ENCODE results near the gene TUBA4A. TPM values are rescaled to one million over a fixed set of nuclear protein-coding genes. Genes with fewer than 3 reads are reported as not detected.
A peak's percentile ranks its signal among the peaks of the same experiment; 100 is the strongest.

The TUBA4A gene
- total RNA-seq, 1 experiment from 2014 or later = 197 TPM

DNA sequence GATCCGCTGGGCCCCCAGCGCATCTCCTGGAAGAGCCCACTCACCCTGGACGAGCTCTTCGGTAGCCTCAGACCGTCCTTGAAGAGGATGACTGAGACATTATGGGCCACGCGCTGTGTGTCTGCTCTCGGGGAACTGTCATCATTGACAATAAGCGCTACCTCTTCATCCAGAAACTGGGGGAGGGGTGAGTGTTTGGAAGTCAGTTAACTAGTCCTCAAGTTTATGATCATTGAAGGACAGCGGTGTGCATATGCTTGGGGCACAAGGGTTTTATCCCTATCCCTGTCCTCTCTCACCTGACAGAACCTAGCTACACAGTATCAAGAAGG, 7.9 kb downstream of the TUBA4A start:
- DNase-seq = no peak
- Histone ChIP-seq H3K27me3 (no peaks in the 10 kb centered on the region), H3K4me1 (peaks cover 20% of the 10 kb centered on the region), H3K9me3 (replicated peaks) (no peaks in the 10 kb centered on the region), H3K36me3 (no peaks in the 10 kb centered on the region; the same call in none of the 2 replicates), H3K4me3 (peak overlapping the region; percentile 94), H3K27ac (peak overlapping the region; percentile 78)

DNA sequence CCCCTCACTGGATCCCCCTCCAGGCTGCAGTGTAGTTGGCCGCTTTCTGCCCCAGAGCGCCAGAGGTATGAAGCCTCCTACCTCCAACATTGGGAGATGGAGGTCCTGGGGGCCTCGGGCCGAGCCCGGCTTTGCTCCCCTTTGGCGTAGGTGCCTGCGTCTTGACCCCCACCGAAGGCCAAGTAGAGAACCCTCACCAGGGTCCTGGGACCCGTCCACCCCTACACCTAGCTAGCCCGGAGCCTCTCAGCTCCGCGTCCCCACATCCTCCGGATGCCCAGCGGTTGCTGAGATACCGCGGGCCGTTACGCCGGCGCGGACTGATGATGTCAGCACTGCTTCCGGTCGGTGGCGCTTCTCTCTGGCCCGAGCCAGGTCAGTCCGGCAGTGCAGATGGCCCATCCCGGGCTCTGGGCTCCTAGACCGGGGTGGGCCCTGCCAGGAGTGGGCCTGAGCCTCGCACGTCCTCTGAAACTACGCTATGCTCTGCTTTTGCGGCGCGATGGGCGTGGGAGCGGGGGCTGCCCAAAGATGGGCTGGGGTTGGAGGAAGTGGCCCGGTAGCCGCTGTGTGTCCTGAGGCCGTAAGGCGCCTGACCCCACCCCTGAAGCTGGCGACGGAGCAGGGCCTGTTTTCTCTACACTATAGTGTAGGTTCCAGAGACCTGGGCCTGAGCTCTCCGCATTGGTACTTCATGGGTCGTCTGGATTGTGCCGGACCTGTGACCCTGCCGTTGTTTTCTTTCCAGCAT, 8.4 kb downstream of the TUBA4A start, which contains the start of the genes GLB1L and STK16:
Gene GLB1L (minus strand): TSS at position 297 of the 751 bp plus-strand sequence. CDS start 1,871 bp downstream, outside the sequence.
Gene STK16 (plus strand): TSS at position 332 of the 751 bp plus-strand sequence. CDS start 521 bp downstream, outside the sequence.
- peak within 1 kb of the TSS; percentile 78 for H3K27ac ChIP-seq
- H3K4me3 ChIP-seq = peak within 1 kb of the TSS; percentile 94
- H3K9me3 ChIP-seq (replicated peaks) = no peaks in the 10 kb centered on the region
- H3K4me1 ChIP-seq = peaks cover 18% of the 10 kb centered on the region
- DNase-seq = peak; percentile 88 to 92
- H3K27me3 ChIP-seq = no peaks in the 10 kb centered on the region
- no peaks in the 10 kb centered on the region; the same call in none of the 2 replicates for H3K36me3 ChIP-seq

DNA sequence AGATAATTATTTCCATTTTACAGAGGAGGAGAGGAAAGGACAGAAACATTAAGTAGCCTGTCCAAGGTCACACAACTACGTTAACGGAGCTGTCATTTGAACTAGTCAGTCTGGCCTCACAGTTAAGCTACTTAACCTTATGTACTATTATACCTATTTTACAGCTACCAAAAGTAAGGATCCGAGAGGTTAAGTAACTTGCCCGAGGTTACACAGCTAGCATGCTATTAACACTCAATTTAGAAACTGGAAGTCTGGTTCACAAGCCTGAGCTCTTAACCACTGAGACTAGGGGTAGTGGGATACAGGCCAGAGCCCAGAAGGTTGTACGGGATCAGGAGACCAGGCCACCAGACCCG, 8.9 kb downstream of the TUBA4A start:
- H3K4me3 ChIP-seq = peak overlapping the region; percentile 94
- H3K36me3 ChIP-seq = no peaks in the 10 kb centered on the region
- peaks cover 13% of the 10 kb centered on the region for H3K4me1 ChIP-seq
- no peaks in the 10 kb centered on the region for H3K9me3 ChIP-seq (replicated peaks)
- H3K27ac ChIP-seq = peak overlapping the region; percentile 78; the same call in 1 of the 2 replicates
- H3K27me3 ChIP-seq = no peaks in the 10 kb centered on the region
- no peak for DNase-seq

DNA sequence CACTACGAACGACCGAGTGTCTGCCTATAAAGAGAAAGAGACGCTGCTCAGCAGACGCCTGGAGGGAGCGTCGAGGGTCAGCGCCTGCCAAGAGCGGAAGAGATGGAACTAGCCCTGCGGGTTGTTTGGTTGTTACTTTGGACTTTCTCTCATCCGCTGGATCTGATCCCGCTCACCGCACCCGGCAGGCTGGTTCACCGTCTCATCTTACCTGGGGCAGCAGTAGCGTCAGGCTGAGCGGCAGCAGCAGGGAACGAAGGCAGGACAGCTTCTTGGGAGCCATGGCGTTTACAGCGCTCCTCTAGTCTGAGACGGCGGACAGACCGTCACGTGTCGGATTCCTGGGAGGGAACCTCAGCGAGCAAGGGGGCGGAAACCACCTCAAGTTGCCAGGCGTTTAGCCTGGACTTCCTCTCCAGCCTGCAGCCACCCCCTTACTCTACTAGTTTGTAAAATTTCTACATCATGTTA, 10.4 kb downstream of the TUBA4A start:
- no peaks in the 10 kb centered on the region for H3K9me3 ChIP-seq (replicated peaks)
- H3K27ac ChIP-seq = no peak overlapping the region
- DNase-seq = no peak
- no peaks in the 10 kb centered on the region for H3K36me3 ChIP-seq
- peaks cover 3% of the 10 kb centered on the region; the same call in 1 of the 2 replicates for H3K4me1 ChIP-seq
- no peak overlapping the region for H3K4me3 ChIP-seq
- H3K27me3 ChIP-seq = no peaks in the 10 kb centered on the region

DNA sequence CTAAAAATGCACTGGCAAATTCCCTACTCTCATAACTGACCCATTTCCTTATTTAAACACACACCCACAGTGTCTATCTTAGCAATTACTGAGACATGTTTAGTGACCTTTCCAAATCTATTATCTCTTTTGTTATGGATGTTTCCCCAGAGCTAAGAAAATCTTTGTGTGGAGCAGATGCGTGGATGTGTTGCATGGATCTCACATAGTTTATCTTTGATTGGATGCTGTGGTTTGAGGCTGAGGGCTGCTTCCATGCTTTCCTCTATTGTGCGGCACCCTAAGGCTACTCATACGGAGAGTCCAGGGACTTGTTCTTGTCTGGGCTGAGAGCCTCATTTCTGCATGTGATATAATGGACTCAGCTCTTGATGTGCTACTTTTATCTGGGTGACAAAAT, 19.4 kb downstream of the TUBA4A start:
- Histone ChIP-seq H3K9me3 (replicated peaks) (no peaks in the 10 kb centered on the region), H3K4me1 (no peaks in the 10 kb centered on the region), H3K36me3 (peaks cover 9% of the 10 kb centered on the region), H3K27ac (no peak overlapping the region), H3K27me3 (no peaks in the 10 kb centered on the region), H3K4me3 (no peak overlapping the region)
- no peak for DNase-seq

DNA sequence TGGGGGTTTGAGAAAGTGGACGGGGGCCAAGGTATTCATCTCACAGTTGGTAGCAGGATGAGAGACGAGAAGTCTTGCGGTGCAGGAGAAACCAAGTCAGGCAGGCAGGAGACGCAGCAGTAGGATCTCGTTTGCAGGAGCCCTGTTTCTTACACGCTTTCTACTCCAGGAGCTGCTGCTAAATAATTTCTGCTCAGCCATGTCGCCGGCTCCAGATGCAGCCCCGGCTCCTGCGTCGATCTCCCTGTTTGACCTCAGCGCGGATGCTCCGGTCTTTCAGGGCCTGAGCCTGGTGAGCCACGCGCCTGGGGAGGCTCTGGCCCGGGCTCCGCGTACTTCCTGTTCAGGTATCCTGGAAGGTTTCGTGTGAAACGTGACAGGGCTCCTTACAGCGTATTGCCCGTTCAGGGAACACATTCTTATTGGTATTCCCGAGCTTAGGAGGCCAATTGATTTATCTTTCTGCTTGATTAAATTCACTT, 23.6 kb downstream of the TUBA4A start:
- Histone ChIP-seq H3K27ac (peak overlapping the region; percentile 29), H3K27me3 (no peaks in the 10 kb centered on the region), H3K4me3 (peak overlapping the region; percentile 76), H3K9me3 (replicated peaks) (no peaks in the 10 kb centered on the region), H3K36me3 (no peaks in the 10 kb centered on the region; the same call in none of the 2 replicates), H3K4me1 (peaks cover 4% of the 10 kb centered on the region; the same call in 1 of the 2 replicates)
- DNase-seq = peak; percentile 45 to 55

DNA sequence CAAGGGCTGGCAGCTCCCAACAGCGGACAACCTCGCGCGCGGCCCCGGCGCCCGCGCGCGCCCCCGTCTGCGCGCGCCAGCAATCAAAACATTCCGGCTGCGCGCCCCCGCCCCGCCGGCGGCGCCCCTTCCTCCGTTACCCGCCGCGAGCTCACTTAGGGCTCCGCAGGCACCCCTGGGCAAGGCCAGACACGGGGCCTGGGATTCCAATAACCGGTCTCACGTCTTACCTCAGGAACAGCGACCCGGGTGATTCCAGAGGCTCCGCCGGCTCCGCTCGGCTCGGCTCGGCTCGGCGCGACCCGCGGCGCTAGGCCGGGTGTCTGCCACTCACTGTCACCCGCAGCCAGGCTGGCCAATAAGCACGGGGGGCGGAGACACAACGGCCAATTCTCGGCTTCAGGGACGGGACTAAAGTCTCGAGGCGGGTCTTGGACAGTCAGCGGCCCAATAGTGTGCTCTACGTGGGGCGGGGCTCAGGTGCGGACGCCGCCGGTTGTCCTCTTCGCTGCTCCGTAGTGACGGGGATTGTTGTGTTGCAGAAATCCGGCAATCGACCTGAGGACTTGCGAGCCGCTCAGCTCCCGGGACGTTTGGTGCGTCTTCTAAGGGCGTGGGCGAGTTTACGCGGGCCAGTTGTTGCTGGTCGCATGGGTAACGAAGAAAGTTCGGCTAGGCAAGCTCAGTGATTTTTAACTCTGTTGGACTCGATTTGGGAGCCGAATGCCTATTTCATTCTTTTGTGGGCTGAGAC, 24.2 kb downstream of the TUBA4A start, which contains the start of the genes ANKZF1 and ATG9A:
Gene ANKZF1 (plus strand): TSS at position 502 of the 754 bp plus-strand sequence. CDS start 452 bp downstream, outside the sequence.
Gene ATG9A (minus strand): TSS at position 332 of the 754 bp plus-strand sequence. CDS start 1,612 bp downstream, outside the sequence.
- no peaks in the 10 kb centered on the region for H3K9me3 ChIP-seq (replicated peaks)
- H3K27me3 ChIP-seq = no peaks in the 10 kb centered on the region
- H3K4me1 ChIP-seq = peaks cover 4% of the 10 kb centered on the region; the same call in 1 of the 2 replicates
- H3K27ac ChIP-seq = peak within 1 kb of the TSS; percentile 40
- peak within 1 kb of the TSS; percentile 76 for H3K4me3 ChIP-seq
- H3K36me3 ChIP-seq = peaks cover 2% of the 10 kb centered on the region
- peak; percentile 97 to 99 for DNase-seq

DNA sequence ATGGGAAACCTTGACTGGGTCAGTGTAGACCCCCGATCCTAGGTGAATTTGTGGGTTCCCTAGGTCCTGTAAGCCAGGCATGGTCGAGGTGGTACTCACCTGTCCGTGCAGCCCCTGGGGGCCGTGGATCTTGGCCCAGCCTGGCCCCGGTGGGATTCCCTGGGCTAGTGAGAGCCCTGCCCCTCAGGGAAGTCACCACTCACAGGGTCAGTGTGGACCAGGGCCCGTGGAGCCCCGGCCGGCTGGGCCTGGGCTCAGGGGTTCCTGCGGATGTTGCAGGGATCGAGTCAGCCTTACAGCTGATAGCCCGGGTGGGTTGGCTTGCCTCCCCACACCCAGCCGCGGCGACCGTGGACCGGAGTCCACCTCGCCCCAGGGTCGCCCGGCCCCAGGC, 24.8 kb downstream of the TUBA4A start:
- Histone ChIP-seq H3K4me1 (peaks cover 4% of the 10 kb centered on the region; the same call in 1 of the 2 replicates), H3K4me3 (peak overlapping the region; percentile 76), H3K27me3 (no peaks in the 10 kb centered on the region), H3K27ac (peak overlapping the region; percentile 40; the same call in 1 of the 2 replicates), H3K36me3 (peaks cover 2% of the 10 kb centered on the region), H3K9me3 (replicated peaks) (no peaks in the 10 kb centered on the region)
- no peak for DNase-seq

DNA sequence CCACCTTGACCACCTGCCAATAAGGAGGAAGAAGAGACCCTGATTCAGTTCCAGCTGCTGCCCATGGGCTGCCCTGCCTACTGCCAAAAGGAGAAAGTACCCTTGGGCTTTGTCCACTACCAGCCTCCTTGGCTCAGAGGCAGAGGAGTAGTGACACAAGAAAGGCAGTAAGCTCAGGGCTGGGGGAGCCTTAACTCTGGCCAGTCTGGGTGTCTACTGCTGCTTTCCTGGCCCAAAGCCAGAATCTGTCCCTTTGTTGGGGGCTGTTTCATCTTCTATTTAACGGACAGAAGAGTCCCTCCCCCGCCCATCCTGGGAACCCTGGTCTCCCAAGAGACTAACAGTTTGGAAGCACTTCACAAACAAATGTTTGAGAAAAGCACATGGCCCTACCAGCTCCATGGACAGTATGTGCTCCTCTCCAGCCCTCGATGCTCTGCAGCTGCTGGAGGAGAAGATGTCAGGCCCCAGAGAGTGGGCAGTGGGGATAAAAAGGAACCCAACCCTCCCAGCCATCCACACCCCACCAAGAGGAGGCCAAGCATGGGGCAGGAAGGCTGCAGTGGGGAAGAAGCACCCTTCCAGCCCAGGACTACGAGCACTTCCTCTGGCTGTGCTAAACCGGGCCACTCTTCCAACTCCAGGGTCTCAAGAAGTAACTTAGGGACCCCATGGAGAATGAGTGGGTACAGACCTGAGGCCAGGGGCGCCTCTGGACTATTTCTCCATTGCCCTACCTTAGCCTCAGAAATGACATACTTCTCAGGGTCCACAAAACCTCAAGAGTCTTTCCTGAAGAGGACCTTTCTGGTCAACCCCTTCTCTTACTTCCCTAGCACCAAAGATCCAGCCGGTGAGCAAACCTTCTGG, 25.4 kb downstream of the TUBA4A start:
- Histone ChIP-seq H3K27ac (peak overlapping the region; percentile 40; the same call in 1 of the 2 replicates), H3K27me3 (no peaks in the 10 kb centered on the region), H3K4me1 (peaks cover 4% of the 10 kb centered on the region; the same call in 1 of the 2 replicates), H3K9me3 (replicated peaks) (no peaks in the 10 kb centered on the region), H3K4me3 (peak overlapping the region; percentile 76), H3K36me3 (peaks cover 2% of the 10 kb centered on the region)
- DNase-seq = peak in 1 of 2 experiments; percentile 15

DNA sequence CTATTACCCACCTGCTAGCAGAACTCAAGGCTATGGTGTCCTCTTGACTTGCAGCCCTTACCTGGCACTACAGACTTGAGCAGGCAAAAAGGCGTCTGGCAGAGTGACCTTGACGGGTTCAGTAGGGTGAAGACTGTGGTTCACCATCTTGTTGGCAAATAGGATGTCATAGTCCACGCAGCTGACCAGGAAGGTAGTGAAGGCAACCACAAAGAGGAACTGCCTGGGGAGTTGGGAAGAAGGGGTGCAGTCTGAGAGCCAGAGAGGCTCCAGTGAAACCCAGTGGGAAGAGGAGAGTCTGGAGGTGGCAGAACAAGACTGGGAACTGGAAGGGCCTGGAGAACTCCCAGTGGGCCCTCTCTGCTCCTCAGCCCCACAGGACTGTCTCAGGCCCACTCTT, 28.4 kb downstream of the TUBA4A start:
- no peak overlapping the region for H3K27ac ChIP-seq
- H3K36me3 ChIP-seq = peaks cover 3% of the 10 kb centered on the region
- DNase-seq = no peak
- H3K4me3 ChIP-seq = no peak overlapping the region
- peaks cover 4% of the 10 kb centered on the region; the same call in 1 of the 2 replicates for H3K4me1 ChIP-seq
- no peaks in the 10 kb centered on the region for H3K9me3 ChIP-seq (replicated peaks)
- no peaks in the 10 kb centered on the region for H3K27me3 ChIP-seq

DNA sequence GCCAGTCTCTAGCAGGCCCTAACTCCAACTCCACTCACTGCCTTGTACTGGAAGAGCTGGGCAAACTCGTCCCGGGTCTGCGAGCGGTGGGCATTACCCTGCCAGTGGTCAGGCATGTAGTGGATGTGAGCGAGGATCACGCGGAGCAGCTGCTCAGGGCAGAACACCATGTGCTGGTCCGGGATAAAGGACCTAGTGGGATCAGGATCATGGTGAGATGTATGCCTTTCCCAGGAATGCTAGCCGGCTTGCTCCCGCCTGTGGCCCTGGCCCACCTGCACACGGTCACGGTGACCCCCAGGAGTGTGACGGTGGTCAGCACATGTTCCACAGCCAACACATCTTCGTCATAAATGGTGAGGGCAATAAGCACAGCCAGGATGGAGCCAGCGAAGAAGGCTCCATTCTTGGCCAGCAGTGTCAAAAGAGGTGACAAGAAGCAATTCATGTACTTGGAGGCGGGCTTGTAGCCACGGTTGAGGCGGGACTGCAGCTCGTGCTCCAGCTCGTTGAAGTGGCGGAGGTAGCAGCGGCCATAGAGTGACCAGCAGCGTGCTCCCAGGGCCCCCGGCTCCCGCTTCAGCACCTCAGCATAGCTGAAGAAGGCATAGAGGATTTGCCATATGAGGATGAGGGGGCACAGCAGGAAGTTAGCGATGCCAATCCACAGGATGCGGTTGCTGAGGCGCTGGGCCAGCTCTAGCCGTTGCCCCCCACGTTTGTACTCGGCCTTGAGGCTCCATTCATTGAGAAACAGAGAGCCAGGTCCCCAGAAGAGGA, 29.7 kb downstream of the TUBA4A start:
- peaks cover 10% of the 10 kb centered on the region for H3K4me1 ChIP-seq

DNA sequence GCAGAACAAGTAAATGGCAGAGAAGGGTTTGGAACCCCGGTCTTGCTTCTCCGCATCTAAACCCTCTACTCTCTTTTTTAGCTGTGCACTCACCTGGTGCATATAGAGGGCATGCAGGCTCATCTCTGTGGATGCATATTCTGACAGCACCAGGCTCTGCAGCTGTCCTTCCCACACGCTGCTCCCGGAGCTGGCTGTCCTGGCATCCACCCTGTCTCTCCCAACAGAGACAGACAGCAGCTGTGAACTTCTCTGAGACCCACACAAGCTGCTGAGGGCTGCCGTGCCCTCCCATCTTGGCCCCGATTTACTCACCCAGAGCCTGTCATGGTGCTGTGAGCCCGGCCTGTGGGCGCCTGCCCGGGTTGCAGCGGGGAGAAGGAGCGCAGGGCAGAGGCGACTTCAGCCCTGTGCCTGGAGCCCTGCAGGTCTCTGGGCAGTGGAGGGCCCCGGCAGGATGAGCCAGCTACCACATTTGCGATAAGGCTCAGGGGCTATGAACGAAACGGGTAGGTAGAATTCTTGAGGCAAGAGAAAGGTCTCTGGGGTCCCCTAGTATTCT, 31.7 kb downstream of the TUBA4A start:
- Histone ChIP-seq H3K27ac (no peak overlapping the region), H3K36me3 (peaks cover 4% of the 10 kb centered on the region; the same call in 1 of the 2 replicates), H3K4me1 (peaks cover 6% of the 10 kb centered on the region), H3K9me3 (replicated peaks) (no peaks in the 10 kb centered on the region), H3K27me3 (no peaks in the 10 kb centered on the region), H3K4me3 (no peak overlapping the region)
- no peak for DNase-seq

More for the DNA sequence above, 29.7 kb downstream of the TUBA4A start:
- Histone ChIP-seq H3K27ac (no peak overlapping the region), H3K9me3 (replicated peaks) (no peaks in the 10 kb centered on the region), H3K27me3 (no peaks in the 10 kb centered on the region), H3K4me3 (no peak overlapping the region), H3K36me3 (peaks cover 4% of the 10 kb centered on the region)
- no peak for DNase-seq
